ENCODE measurements around the gene WASL. TPM values are rescaled to one million over a fixed set of nuclear protein-coding genes. Genes with fewer than 3 reads are reported as not detected.

The WASL gene
- total RNA-seq, 1 experiment from 2014 or later, result 39.3 TPM

DNA sequence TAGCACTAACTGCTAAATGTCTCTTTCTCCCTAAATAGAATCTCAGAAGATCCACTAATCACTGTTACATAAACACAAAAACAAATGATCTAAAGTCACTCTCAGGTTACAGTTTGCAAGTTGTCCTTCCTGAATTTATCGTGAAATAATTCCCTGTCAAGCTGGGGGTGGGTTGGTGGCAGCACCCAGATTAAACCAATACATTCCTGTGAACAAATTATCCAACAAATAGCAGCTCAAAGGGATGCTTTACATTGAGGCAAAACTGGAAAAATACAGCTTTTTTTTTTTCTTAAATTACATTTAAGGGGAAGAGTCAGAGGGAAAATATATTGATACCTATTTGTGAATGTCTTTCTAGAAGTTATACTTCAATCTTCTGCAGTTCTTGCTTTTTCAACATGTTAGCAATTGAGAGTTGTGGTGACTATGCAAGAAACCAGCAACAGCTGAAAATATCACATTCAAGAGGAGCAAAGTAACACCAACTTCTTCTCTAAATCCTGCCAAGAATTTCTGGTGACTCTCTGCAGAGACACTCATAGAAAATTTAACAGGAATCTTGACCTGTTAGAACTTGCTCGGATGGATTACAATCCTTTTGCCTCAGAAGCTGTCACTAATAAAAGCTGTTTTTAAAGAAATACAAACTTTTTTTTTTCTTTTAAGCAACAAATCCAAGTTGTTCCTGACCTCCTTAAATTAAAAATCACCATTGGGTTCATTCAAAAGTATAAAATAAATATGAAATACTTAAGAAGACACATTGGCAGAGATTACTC, 74.2 kb downstream of the WASL start:
- H2BK120ac ChIP-seq (ENCODE audit: low read depth, low read length, poor library complexity, severe bottlenecking), result no peak overlapping the region
- no peak overlapping the region for H3K14ac ChIP-seq (ENCODE audit: insufficient read depth, low read length)
- no peaks in the 10 kb centered on the region for H3K9me3 ChIP-seq (ENCODE audit: control insufficient read depth, low read depth, low read length)
- no peak overlapping the region for H3K9ac ChIP-seq (ENCODE audit: extremely low read depth, insufficient read length, low read length)
- Mint-ChIP-seq H3K4me3 (no peak overlapping the region), H3K36me3 (ENCODE audit: insufficient read depth in 1 of 3, low read depth in 3 of 3) (no peaks in the 10 kb centered on the region), H3K4me1 (peaks cover 6 to 7% of the 10 kb centered on the region in 2 experiments), H3K9me3 (no peaks in the 10 kb centered on the region; a peak in 1 of 5 replicates), H3K27ac (peak overlapping the region in 1 of 3 experiments; percentile 13; a peak in 1 of 7 replicates), H3K27me3 (ENCODE audit: low read depth) (no peaks in the 10 kb centered on the region; the same call in 1 of the 2 replicates)
- no peak overlapping the region for H4K5ac ChIP-seq (ENCODE audit: insufficient read length, low read depth, low read length)
- H3K27me3 ChIP-seq (ENCODE audit: insufficient read depth, low read length), result no peaks in the 10 kb centered on the region
- no peak overlapping the region for H4K8ac ChIP-seq (replicated peaks; ENCODE audit: insufficient read length, low read depth, low read length)
- H3K4ac ChIP-seq (ENCODE audit: low read depth, low read length), result no peak overlapping the region
- H3K23ac ChIP-seq (ENCODE audit: insufficient read length, low read depth, low read length), result no peak overlapping the region
- WGBS (ENCODE audit: extremely low coverage, insufficient read length, low lambda C conversion rate), result no CpG with 5 or more reads among the region's 2 CpGs
- TF ChIP-seq CTCF (conservative IDR thresholded peaks at IDR 0.05), result no peak
- H2BK15ac ChIP-seq (ENCODE audit: low read depth, low read length), result no peak overlapping the region
- no peak overlapping the region for H2AFZ ChIP-seq (ENCODE audit: low read length)
- H3K23me2 ChIP-seq (ENCODE audit: insufficient read length, low read depth, low read length, poor library complexity, severe bottlenecking), result no peaks in the 10 kb centered on the region
- no peak for DNase-seq
- no peaks in the 10 kb centered on the region for H4K20me1 ChIP-seq (ENCODE audit: control insufficient read depth, insufficient read depth, insufficient read length)
- H3K4me2 ChIP-seq (ENCODE audit: insufficient read depth, insufficient read length, low read length), result no peak overlapping the region
- no peaks in the 10 kb centered on the region for H3K79me2 ChIP-seq (ENCODE audit: insufficient read depth, low read length)
- H2AK5ac ChIP-seq (ENCODE audit: insufficient read length, low read length), result no peak overlapping the region
- no peak overlapping the region for H3K18ac ChIP-seq (ENCODE audit: insufficient read length, low read depth, low read length)
- no peak overlapping the region for H2BK5ac ChIP-seq (ENCODE audit: insufficient read length, low read length)
- H3T11ph ChIP-seq (ENCODE audit: low read length), result no peak overlapping the region
- no peaks in the 10 kb centered on the region for H3K4me1 ChIP-seq (ENCODE audit: insufficient read depth, low read length)
- H2BK12ac ChIP-seq (ENCODE audit: insufficient read length, low read depth, low read length), result no peak overlapping the region
- H3K79me1 ChIP-seq (ENCODE audit: insufficient read depth, low read depth, low read length, poor library complexity, severe bottlenecking), result no peaks in the 10 kb centered on the region
- H2BK20ac ChIP-seq (ENCODE audit: low read depth, low read length, poor library complexity, severe bottlenecking), result no peak overlapping the region
- no peak overlapping the region for H3K27ac ChIP-seq (ENCODE audit: insufficient read length, low read depth, low read length)
- H4K91ac ChIP-seq (ENCODE audit: insufficient read length, low read depth, low read length), result no peak overlapping the region
- H3K56ac ChIP-seq (ENCODE audit: insufficient read length, low read depth, low read length), result no peak overlapping the region
